HT1080 (cell line): Measurements from ENCODE around the gene NEU1. TPM values are rescaled to one million over a fixed set of nuclear protein-coding genes. Genes with fewer than 3 reads are reported as not detected.
A peak's percentile ranks its signal among the peaks of the same experiment; 100 is the strongest.
"Not testable (repeated sequence)": the region's sequence is repeated elsewhere in the genome, so short reads cannot be mapped to it uniquely, and the experiment has no call there.

Source experiments
- DNase-seq: peaks from one replicate; pipeline ENCODE4 v3.0.0-alpha.2; 2015; ENCODE audit warnings: low read depth
- small RNA-seq: library from RNA; depleted of rRNA; stranded (forward); fragments of <200 nt; gene quantifications from one replicate; pipeline ENCODE3, GENCODE V24; 2014
- total RNA-seq: library from RNA; depleted of rRNA; stranded (reverse); fragments of >200 nt; shearing (Covaris generic); gene quantifications from 2 replicates; pipeline ENCODE4 v1.2.3, GENCODE V29; 2014; rRNA removed

The NEU1 gene
- total RNA-seq, 1 experiment from 2014 or later: 46.3 TPM

DNA sequence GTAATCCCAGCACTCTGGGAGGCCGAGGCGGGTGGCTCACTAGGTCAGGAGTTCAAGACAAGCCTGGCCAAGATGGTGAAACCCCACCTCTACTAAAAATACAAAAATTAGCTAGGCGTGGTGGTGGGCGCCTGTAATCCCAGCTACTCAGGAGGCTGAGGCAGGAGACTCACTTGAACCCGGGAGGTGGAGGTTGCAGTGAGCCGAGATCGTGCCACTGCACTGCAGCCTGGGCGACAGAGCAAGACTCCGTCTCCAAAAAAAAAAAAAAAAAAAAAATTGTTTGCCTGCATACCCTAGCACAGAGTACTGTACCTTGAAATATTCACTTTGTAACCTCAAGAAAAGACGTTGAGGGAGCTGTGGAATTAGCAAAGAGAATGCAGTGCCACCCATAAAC is 42.2 kb downstream of the NEU1 start:
- DNase-seq: not testable (repeated sequence)

- no peak for DNase-seq
These were observed 42.7 kb downstream of the NEU1 start for GRCh38 chr6:31819871-31820299.

DNA sequence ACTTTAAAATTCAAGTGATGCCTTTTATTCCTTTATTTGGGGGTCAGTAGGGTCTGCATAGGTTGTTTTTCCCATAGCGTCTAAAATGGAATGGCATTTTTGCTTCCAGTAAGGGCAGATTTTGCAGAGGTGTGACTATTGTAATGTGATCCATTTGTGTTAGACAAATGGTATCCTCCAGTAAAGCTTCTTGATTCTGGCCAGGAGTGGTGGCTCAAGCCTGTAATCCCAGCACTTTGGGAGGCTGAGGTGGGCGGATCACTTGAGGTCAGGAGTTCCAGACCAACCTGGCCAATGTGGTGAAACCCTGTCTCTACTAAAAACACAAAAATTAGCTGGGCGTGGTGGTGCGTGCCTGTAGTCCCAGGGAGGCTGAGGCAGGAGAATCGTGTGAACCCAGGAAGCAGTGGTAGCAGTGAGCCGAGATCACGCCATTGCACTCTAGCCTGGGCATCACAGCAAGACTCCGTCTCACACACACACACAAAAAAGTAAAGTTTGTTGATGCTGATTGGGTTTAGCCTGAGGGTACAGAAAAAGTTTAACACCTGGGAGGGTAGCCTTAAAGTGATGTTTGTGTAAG is 44.6 kb downstream of the NEU1 start:
- DNase-seq: not testable (repeated sequence)

DNA sequence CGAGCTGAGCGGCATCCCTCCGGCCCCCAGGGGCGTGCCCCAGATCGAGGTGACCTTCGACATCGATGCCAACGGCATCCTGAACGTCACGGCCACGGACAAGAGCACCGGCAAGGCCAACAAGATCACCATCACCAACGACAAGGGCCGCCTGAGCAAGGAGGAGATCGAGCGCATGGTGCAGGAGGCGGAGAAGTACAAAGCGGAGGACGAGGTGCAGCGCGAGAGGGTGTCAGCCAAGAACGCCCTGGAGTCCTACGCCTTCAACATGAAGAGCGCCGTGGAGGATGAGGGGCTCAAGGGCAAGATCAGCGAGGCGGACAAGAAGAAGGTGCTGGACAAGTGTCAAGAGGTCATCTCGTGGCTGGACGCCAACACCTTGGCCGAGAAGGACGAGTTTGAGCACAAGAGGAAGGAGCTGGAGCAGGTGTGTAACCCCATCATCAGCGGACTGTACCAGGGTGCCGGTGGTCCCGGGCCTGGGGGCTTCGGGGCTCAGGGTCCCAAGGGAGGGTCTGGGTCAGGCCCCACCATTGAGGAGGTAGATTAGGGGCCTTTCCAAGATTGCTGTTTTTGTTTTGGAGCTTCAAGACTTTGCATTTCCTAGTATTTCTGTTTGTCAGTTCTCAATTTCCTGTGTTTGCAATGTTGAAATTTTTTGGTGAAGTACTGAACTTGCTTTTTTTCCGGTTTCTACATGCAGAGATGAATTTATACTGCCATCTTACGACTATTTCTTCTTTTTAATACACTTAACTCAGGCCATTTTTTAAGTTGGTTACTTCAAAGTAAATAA is 45.3 kb downstream of the NEU1 start:
- DNase-seq: not testable (repeated sequence)

DNA sequence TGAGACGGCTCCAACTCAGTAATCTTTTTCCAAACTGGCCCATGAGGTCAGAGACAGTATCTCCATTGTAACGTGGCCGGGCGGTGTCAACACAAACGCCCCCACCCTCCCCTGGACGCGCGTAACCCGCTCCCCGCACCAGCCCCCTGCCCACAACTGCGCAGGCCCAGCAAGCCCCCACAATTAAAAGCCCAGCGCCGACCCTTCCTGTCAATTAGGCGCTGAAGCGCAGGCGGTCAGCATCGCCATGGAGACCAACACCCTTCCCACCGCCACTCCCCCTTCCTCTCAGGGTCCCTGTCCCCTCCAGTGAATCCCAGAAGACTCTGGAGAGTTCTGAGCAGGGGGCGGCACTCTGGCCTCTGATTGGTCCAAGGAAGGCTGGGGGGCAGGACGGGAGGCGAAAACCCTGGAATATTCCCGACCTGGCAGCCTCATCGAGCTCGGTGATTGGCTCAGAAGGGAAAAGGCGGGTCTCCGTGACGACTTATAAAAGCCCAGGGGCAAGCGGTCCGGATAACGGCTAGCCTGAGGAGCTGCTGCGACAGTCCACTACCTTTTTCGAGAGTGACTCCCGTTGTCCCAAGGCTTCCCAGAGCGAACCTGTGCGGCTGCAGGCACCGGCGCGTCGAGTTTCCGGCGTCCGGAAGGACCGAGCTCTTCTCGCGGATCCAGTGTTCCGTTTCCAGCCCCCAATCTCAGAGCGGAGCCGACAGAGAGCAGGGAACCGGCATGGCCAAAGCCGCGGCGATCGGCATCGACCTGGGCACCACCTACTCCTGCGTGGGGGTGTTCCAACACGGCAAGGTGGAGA is 47.4 kb downstream of the NEU1 start, which contains the start of the genes HSPA1A and HSPA1L:
HSPA1A (plus strand) TSS at position 519 of the 814 bp plus-strand sequence; CDS start at position 733, 214 bp downstream.
HSPA1L (minus strand) TSS at position 259 of the 814 bp plus-strand sequence. CDS start 3,311 bp downstream, outside the sequence.
- peak; percentile 97 for DNase-seq

DNA sequence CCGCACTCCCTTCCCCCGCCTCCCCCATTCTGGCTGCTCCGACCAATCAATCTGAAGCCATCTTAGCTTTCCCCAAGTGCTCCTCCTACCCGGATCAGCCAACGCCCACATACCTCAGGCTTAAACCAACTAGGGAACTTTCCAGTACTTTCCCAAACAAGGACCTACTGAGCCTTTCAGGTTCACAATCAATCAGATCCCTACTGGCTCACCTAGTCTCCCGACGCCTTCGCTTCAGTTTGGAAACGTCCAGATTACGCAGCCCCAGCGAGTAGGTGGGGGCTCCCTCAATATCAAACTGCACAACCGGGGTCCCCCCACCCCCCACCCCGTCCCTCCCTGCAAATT is 48.0 kb downstream of the NEU1 start:
- peak; percentile 92 for DNase-seq

DNA sequence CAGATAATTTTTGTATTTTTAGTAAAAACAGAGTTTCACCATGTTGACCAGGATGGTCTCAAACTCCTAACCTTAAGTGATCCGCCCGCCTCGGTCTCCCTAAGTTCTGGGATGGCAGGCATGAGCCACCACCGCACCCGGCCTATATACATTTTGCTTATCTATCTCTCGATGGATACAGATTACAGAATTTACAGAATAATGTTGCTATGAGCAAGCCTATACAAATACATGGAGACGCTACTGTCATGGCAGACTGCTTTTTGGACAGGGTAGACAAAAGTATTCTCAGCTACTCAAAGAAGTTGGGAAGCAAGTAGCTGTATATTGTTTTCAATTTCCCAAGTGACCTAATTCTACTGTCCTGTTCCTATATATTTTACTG is 49.2 kb downstream of the NEU1 start:
- no peak for DNase-seq

DNA sequence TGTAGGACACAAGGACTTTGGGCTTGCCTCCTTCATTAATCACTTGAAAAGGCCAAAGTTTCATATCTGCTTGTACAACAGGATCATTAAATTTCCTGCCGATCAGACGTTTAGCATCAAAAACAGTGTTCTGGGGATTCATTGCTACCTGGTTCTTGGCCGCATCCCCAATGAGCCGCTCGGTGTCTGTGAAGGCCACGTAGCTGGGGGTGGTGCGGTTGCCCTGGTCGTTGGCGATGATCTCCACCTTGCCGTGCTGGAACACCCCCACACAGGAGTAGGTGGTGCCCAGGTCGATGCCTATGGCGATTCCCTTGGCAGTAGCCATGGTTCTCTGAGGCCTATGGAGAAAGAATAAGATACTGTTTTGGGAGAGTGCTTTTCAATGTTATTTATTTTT is 51.0 kb downstream of the NEU1 start:
- no peak for DNase-seq

DNA sequence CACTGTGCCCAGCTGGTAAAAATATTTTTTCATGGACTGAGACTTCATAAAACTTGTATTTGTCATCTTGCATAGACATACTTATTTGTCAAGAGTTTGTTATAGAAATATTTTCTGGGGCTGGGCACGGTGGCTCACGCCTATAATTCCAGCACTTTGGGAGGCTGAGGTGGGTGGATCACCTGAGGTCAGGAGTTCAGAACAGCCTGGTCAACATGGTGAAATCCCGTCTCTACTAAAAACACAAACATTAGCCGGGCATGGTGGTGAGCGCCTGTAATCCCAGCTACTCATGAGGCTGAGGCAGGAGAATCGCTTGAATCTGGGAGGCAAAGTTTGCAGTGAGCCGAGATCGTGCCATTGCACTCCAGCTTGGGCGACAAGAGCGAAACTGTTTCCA is 54.0 kb downstream of the NEU1 start:
- not testable (repeated sequence) for DNase-seq

Small RNAs within 50 kb of the gene (small RNA-seq; reads per million reads assigned to genes)
- gene SNORD48: 816 reads per million, percentile 98 among the genes with 10 or more reads in this experiment
- not detected for gene SNORD52

Other genes with a start within 250 kb of the NEU1 start
- gene AIF1, start 247.6 kb downstream of the NEU1 start, total RNA-seq: not detected in 2 replicates
- gene PRRC2A, start 242.1 kb downstream of the NEU1 start, total RNA-seq: 93.0 and 115 TPM in 2 replicates
- gene BAG6, start 210.2 kb downstream of the NEU1 start, total RNA-seq: 196 and 211 TPM in 2 replicates
- gene APOM, start 206.9 kb downstream of the NEU1 start, total RNA-seq: 1.8 and 2.5 TPM in 2 replicates
- 21.8 and 22.8 TPM in 2 replicates for gene C6orf47, start 202.0 kb downstream of the NEU1 start, total RNA-seq
- gene GPANK1, start 197.8 kb downstream of the NEU1 start, total RNA-seq: 37.5 and 38.5 TPM in 2 replicates
- 272 and 357 TPM in 2 replicates for gene CSNK2B, start 196.7 kb downstream of the NEU1 start, total RNA-seq
- gene LY6G5B, start 192.8 kb downstream of the NEU1 start, total RNA-seq: 0.88 and 2.6 TPM in 2 replicates
- gene LY6G5C, start 181.8 kb downstream of the NEU1 start, total RNA-seq: 0.47 and 3.6 TPM in 2 replicates
- 21.6 and 26.5 TPM in 2 replicates for gene ABHD16A, start 159.5 kb downstream of the NEU1 start, total RNA-seq
- gene LY6G6F, start 156.0 kb downstream of the NEU1 start, total RNA-seq: not detected in 2 replicates
- not detected in 2 replicates for gene LY6G6D, start 147.5 kb downstream of the NEU1 start, total RNA-seq
- not detected in 2 replicates for gene LY6G6C, start 141.1 kb downstream of the NEU1 start, total RNA-seq
- gene MPIG6B, start 139.4 kb downstream of the NEU1 start, total RNA-seq: not detected in 2 replicates
- gene DDAH2, start 133.5 kb downstream of the NEU1 start, total RNA-seq: 36.0 and 36.2 TPM in 2 replicates
- gene CLIC1, start 126.3 kb downstream of the NEU1 start, total RNA-seq: 1,383 and 1,400 TPM in 2 replicates
- 9.5 and 10.2 TPM in 2 replicates for gene MSH5, start 122.8 kb downstream of the NEU1 start, total RNA-seq
- 0.64 and 3.5 TPM in 2 replicates for gene SAPCD1, start 100.2 kb downstream of the NEU1 start, total RNA-seq
- 0.77 and 0.79 TPM in 2 replicates for gene VWA7, start 85.5 kb downstream of the NEU1 start, total RNA-seq
- gene VARS1, start 67.1 kb downstream of the NEU1 start, total RNA-seq: 63.0 and 76.4 TPM in 2 replicates
- gene LSM2, start 55.9 kb downstream of the NEU1 start, total RNA-seq: 104 and 115 TPM in 2 replicates
- 0.73 and 1.3 TPM in 2 replicates for gene HSPA1L, start 47.5 kb downstream of the NEU1 start, total RNA-seq
- gene HSPA1A, start 47.3 kb downstream of the NEU1 start, total RNA-seq: 99.6 and 108 TPM in 2 replicates
- 134 and 135 TPM in 2 replicates for gene HSPA1B, start 35.1 kb downstream of the NEU1 start, total RNA-seq
- 0.45 TPM in 1 of 2 replicates, not detected in the other for gene SLC44A4, start 16.2 kb upstream of the NEU1 start, total RNA-seq
- gene EHMT2, start 34.9 kb upstream of the NEU1 start, total RNA-seq: 56.7 and 57.5 TPM in 2 replicates
- 10.8 and 15.1 TPM in 2 replicates for gene ZBTB12, start 39.3 kb upstream of the NEU1 start, total RNA-seq
- gene C2, start 64.9 kb upstream of the NEU1 start, total RNA-seq: 0.13 TPM in 1 of 2 replicates, not detected in the other
- not detected in 2 replicates for gene CFB, start 83.3 kb upstream of the NEU1 start, total RNA-seq
- gene NELFE, start 96.2 kb upstream of the NEU1 start, total RNA-seq: 109 and 116 TPM in 2 replicates
- gene SKIC2, start 96.4 kb upstream of the NEU1 start, total RNA-seq: 31.4 and 39.0 TPM in 2 replicates
- 25.4 and 30.1 TPM in 2 replicates for gene DXO, start 109.3 kb upstream of the NEU1 start, total RNA-seq
- 0.40 TPM in 1 of 2 replicates, not detected in the other for gene C4A, start 119.2 kb upstream of the NEU1 start, total RNA-seq
- gene C4B, start 152.0 kb upstream of the NEU1 start, total RNA-seq: 0.27 and 1.2 TPM in 2 replicates
- not detected in 2 replicates for gene CYP21A2, start 175.6 kb upstream of the NEU1 start, total RNA-seq
- 0.10 and 0.37 TPM in 2 replicates for gene TNXB, start 246.5 kb upstream of the NEU1 start, total RNA-seq